NCI-H1694 (cell line): ENCODE results near the gene ZBTB1.
"Not testable (repeated sequence)": the region's sequence is repeated elsewhere in the genome, so short reads cannot be mapped to it uniquely, and the experiment has no call there.

Experiments used
- DNase-seq: peaks from one replicate; lab custom pipeline; 2025; lab: John Stamatoyannopoulos, UW

The ZBTB1 gene

DNA sequence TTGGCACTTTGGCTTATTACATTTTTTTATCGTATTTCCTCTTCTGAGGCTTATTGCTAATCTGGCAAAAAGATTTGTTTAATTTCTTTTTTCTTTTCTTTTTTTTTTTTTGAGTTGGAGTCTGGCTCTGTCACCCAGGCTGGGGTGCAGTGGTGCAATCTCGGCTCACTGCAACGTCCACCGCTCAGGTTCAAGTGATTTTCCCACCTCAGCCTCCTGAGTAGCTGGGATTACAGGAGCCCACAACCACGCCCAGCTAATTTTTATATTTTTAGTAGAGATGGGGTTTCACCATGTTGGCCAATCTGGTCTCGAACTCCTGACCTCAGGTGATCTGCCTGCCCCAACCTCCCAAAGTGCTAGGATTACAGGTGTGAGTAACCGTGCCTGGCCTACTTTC is 65.1 kb downstream of the ZBTB1 start:
- DNase-seq = not testable (repeated sequence)

- DNase-seq = no peak
Observed at GRCh38 chr14:64572386-64573104, 68.0 kb downstream of the ZBTB1 start.

DNA sequence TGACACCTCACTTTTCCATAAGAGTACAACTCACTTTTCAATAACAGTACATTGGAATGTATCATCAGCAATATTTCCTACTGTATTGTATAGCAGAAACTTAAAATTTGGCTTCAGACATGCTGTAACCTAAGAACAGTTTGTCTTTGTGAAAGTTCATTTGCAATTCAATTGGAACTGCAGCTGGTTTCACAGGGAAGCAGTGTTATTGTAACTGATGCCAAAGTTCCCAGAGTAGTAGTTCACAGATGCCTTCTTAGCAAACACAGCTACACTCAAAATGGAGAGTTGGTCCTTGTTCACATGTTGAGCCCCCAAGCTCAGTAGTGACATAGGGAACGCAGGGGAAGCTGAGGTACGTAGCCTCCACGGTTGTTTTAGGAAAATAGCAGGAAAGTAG is 68.5 kb downstream of the ZBTB1 start:
- no peak for DNase-seq
